Heart left ventricle (tissue), 13 donors: Measurements from ENCODE around the gene CDC42EP3.

Source experiments
- CTCF ChIP-seq, 12 donors: fragments of 200-600 bp; sonication (generic) in 4 of 12; IDR thresholded peaks; one replicate each; pipeline versions ENCODE4 v1.5.0 to v1.8.0; 2018 to 2022; ENCODE audit warnings: antibody characterized with exemption in 12 of 12, mild to moderate bottlenecking in 5 of 12
- POLR2A ChIP-seq, 2 donors: fragments of 450-650 bp; IDR thresholded peaks; one replicate each; pipeline ENCODE4 v1.6.1; 2017; ENCODE audit warnings: antibody characterized with exemption in 2 of 2, mild to moderate bottlenecking in 2 of 2, moderate library complexity in 2 of 2
- donor health status: ischemic (EF 13 %, LVEDD 7.1; RV severe dilation, severe dysfunction).
- donor health status: DM: no; HTN: yes; CAD: no.
- donor health status: DM: no; HTN: no; CAD: no.
- donor health status: ischemic (EF 25% LVEDD 6.9; RV normal size, moderate dysfunction).
- donor health status: ischemic (EF 25% LVEDD 5.7; RV mildly dilated, moderate dysfunction).
- donor health status: ischemic (EF 35%, LVEDD 5.7; RV mildly dilated, moderate dysfunction).
- donor health status: nonischemic (EF 11% LVEDD 7.7; RV severe dilation, severe dysfunction).
- donor health status: DM: yes; HTN: yes; CAD: no.
- donor health status: PGD.
- donor health status: ischemic (EF 29% LVEDD 5.4; RV normal size, mild dysfunction).
- donor health status: nonischemic (EF 23%, LVEDD 6.1; RV moderate dilation, normal function).

GRCh38 chr2:37654419-37654818, 17.0 kb downstream of the CDC42EP3 start:
- TF ChIP-seq POLR2A (IDR thresholded peaks at IDR 0.05) (no peak), CTCF (IDR thresholded peaks at IDR 0.05) (no peak)
